IMR-90 (cell line): ENCODE data around the gene TRIM44. TPM values are rescaled to one million over a fixed set of nuclear protein-coding genes. Genes with fewer than 3 reads are reported as not detected.

ENCODE experiments used
- ATAC-seq: fragments of 200-7000 bp; cut with Tn5 transposase; 2 replicates; pipeline ENCODE4 v1.9.1; 2020; ENCODE audit warnings: low read depth, mild to moderate bottlenecking, moderate library complexity
- BruUV-seq: library from RNA; stranded (reverse); fragments of 400-500 nt; replicated peaks from 2 replicates; lab custom pipeline; 2021; lab: Mats Ljungman, UMichigan
- CTCF ChIA-PET: fragments of 300-600 bp; formaldehyde crosslinking; extraction: SDS; loops from one replicate; lab custom pipeline; 2021; ENCODE audit warnings: antibody characterized with exemption; lab: Yijun Ruan, JAX
- POLR2A ChIA-PET: fragments of 300-600 bp; sonication (Branson Sonifier 250); formaldehyde crosslinking; loops from one replicate; lab custom pipeline; 2022; ENCODE audit warnings: antibody characterized with exemption; ENCODE audit not compliant: unreplicated experiment; lab: Charles Lee
- DNase-seq: peaks from one replicate; pipeline ENCODE4 v3.0.0; 2013
- H2AFZ ChIP-seq: replicated peaks from 2 replicates; pipeline ENCODE3; 2013; ENCODE audit warnings: low read length, mild to moderate bottlenecking; ENCODE audit not compliant: poor library complexity
- H2AK5ac ChIP-seq: 2 replicates; pipeline ENCODE4 v1.6.1; 2013; ENCODE audit warnings: low read depth, low read length, inconsistent platforms
- H2AK9ac ChIP-seq: replicated peaks from 2 replicates; pipeline ENCODE3; 2013; ENCODE audit warnings: mild to moderate bottlenecking, low read depth, low read length, moderate library complexity; ENCODE audit not compliant: poor library complexity
- H2BK120ac ChIP-seq: 2 replicates; pipeline ENCODE4 v1.6.1; 2013; ENCODE audit warnings: low read depth, low read length, inconsistent platforms
- H2BK15ac ChIP-seq: 3 replicates; pipeline ENCODE4 v1.6.1; 2013; ENCODE audit warnings: low read depth, low read length, inconsistent platforms
- H2BK20ac ChIP-seq: 2 replicates; pipeline ENCODE4 v1.6.1; 2013; ENCODE audit warnings: low read depth, mild to moderate bottlenecking, inconsistent platforms, low read length, moderate library complexity
- H2BK5ac ChIP-seq: 2 replicates; pipeline ENCODE4 v1.6.1; 2013; ENCODE audit warnings: mild to moderate bottlenecking, low read depth, low read length, inconsistent platforms; ENCODE audit not compliant: poor library complexity, severe bottlenecking
- H3K14ac ChIP-seq: replicated peaks from 2 replicates; pipeline ENCODE4 v1.6.1; 2013; ENCODE audit warnings: low read depth, low read length, inconsistent platforms
- H3K18ac ChIP-seq: 2 replicates; pipeline ENCODE4 v1.6.1; 2013; ENCODE audit warnings: low read depth, low read length, control low read depth
- H3K23ac ChIP-seq: 2 replicates; pipeline ENCODE4 v1.6.1; 2013; ENCODE audit warnings: low read depth, low read length, inconsistent platforms
- H3K27ac ChIP-seq: 2 replicates; pipeline ENCODE4 v1.5.1; 2013; ENCODE audit warnings: mild to moderate bottlenecking, control low read depth, low read length; ENCODE audit not compliant: insufficient read depth
- H3K27me3 ChIP-seq: 2 replicates; pipeline ENCODE4 v1.6.1; 2013; ENCODE audit warnings: low read length; ENCODE audit not compliant: control insufficient read depth, insufficient read depth
- H3K36me3 ChIP-seq: 2 replicates; pipeline ENCODE4 v1.6.1; 2013; ENCODE audit warnings: low read length, mixed read lengths; ENCODE audit not compliant: control insufficient read depth, insufficient read depth
- H3K4ac ChIP-seq: 2 replicates; pipeline ENCODE4 v1.6.1; 2013; ENCODE audit warnings: low read depth, low read length, inconsistent platforms
- H3K4me1 ChIP-seq: 2 replicates; pipeline ENCODE4 v1.6.1; 2013; ENCODE audit warnings: low read length, mixed read lengths; ENCODE audit not compliant: control insufficient read depth, insufficient read depth
- H3K4me2 ChIP-seq: 2 replicates; pipeline ENCODE4 v1.6.1; 2013; ENCODE audit warnings: low read depth, mild to moderate bottlenecking, control low read depth, low read length, moderate library complexity
- H3K4me3 ChIP-seq: 2 replicates; pipeline ENCODE4 v1.5.1; 2013; ENCODE audit warnings: low read depth, mild to moderate bottlenecking, control low read depth, low read length, moderate library complexity; ENCODE audit not compliant: insufficient read depth
- H3K56ac ChIP-seq: 2 replicates; pipeline ENCODE4 v1.6.1; 2013; ENCODE audit warnings: low read length, inconsistent platforms; ENCODE audit not compliant: insufficient read depth; ENCODE audit errors: extremely low read depth
- H3K79me1 ChIP-seq, 2 experiments: 2 replicates each; pipeline ENCODE4 v1.6.1; 2013; ENCODE audit warnings: low read length in 2 of 2, inconsistent platforms in 1 of 2, low read depth in 1 of 2
- H3K9ac ChIP-seq: 2 replicates; pipeline ENCODE4 v1.6.1; 2013; ENCODE audit warnings: low read depth, low read length, control low read depth
- H3K9me1 ChIP-seq: 2 replicates; pipeline ENCODE4 v1.6.1; 2013; ENCODE audit warnings: low read length, inconsistent platforms; ENCODE audit not compliant: insufficient read depth
- H3K9me3 ChIP-seq: 2 replicates; pipeline ENCODE4 v1.6.1; 2013; ENCODE audit warnings: low read length; ENCODE audit not compliant: control insufficient read depth, insufficient read depth
- H4K20me1 ChIP-seq: 2 replicates; pipeline ENCODE4 v1.6.1; 2013; ENCODE audit warnings: low read length, inconsistent platforms; ENCODE audit not compliant: insufficient read depth
- H4K5ac ChIP-seq: 2 replicates; pipeline ENCODE4 v1.6.1; 2013; ENCODE audit warnings: mild to moderate bottlenecking, low read depth, low read length, control low read depth
- H4K8ac ChIP-seq, 2 experiments: 2 replicates each; pipeline ENCODE4 v1.6.1; 2013; ENCODE audit warnings: low read depth in 2 of 2, low read length in 2 of 2, control low read depth in 1 of 2, inconsistent platforms in 1 of 2
- H4K91ac ChIP-seq: 2 replicates; pipeline ENCODE4 v1.6.1; 2013; ENCODE audit warnings: low read depth, low read length, inconsistent platforms; ENCODE audit not compliant: insufficient read depth
- BHLHE40 ChIP-seq: fragments of 150-350 bp; IDR thresholded peaks from 2 replicates; pipeline ENCODE4 v1.6.1; 2016; ENCODE audit warnings: mild to moderate bottlenecking, low read depth, low read length
- CEBPB ChIP-seq: IDR thresholded peaks from 2 replicates; pipeline ENCODE4 v1.6.1; 2012; ENCODE audit warnings: low read depth, low read length, improper control_type of control experiment
- CHD1 ChIP-seq: IDR thresholded peaks from 2 replicates; pipeline ENCODE4 v1.6.1; 2012; ENCODE audit warnings: low read depth, low read length, improper control_type of control experiment
- CTCF ChIP-seq: conservative IDR thresholded peaks from 2 replicates; pipeline ENCODE4 v1.5.1; 2012; ENCODE audit warnings: mild to moderate bottlenecking, low read depth, low read length, improper control_type of control experiment
- ELK1 ChIP-seq: fragments of 150-350 bp; IDR thresholded peaks from 2 replicates; pipeline ENCODE4 v1.6.1; 2016; ENCODE audit warnings: low read depth, mild to moderate bottlenecking, low read length, moderate library complexity, borderline replicate concordance
- FOS ChIP-seq: fragments of 150-350 bp; IDR thresholded peaks from 2 replicates; pipeline ENCODE4 v1.6.1; 2016; ENCODE audit warnings: low read depth, low read length
- MAFK ChIP-seq: IDR thresholded peaks from 2 replicates; pipeline ENCODE4 v1.6.1; 2012; ENCODE audit warnings: low read depth, low read length, improper control_type of control experiment
- MXI1 ChIP-seq: IDR thresholded peaks from 2 replicates; pipeline ENCODE4 v1.6.1; 2012; ENCODE audit warnings: low read depth, mild to moderate bottlenecking, low read length, moderate library complexity, borderline replicate concordance
- NFE2L2 ChIP-seq: fragments of 150-350 bp; IDR thresholded peaks from 2 replicates; pipeline ENCODE4 v1.6.1; 2016; ENCODE audit warnings: low read depth, mild to moderate bottlenecking, low read length
- POLR2A ChIP-seq: IDR thresholded peaks from 2 replicates; pipeline ENCODE4 v1.6.1; 2012; ENCODE audit warnings: mild to moderate bottlenecking, low read depth, low read length
- RAD21 ChIP-seq: IDR thresholded peaks from 2 replicates; pipeline ENCODE4 v1.6.1; 2012; ENCODE audit warnings: low read length, improper control_type of control experiment
- RCOR1 ChIP-seq: IDR thresholded peaks from 2 replicates; pipeline ENCODE4 v1.6.1; 2012; ENCODE audit warnings: mild to moderate bottlenecking, low read length, improper control_type of control experiment; ENCODE audit not compliant: insufficient replicate concordance
- RFX5 ChIP-seq: IDR thresholded peaks from 2 replicates; pipeline ENCODE4 v1.8.0; 2012; ENCODE audit warnings: low read depth, mild to moderate bottlenecking, low read length, moderate library complexity
- SMC3 ChIP-seq: fragments of 150-350 bp; IDR thresholded peaks from 2 replicates; pipeline ENCODE4 v1.6.1; 2016; ENCODE audit warnings: low read depth, mild to moderate bottlenecking, antibody characterized with exemption, low read length, moderate library complexity
- WGBS, 2 experiments: methylation state at CpG; one replicate each; pipeline versions ENCODE4 v1.1.5 to v1.1.7; 2013; ENCODE audit warnings: missing lambda C conversion rate in 2 of 2; ENCODE audit not compliant: insufficient read length in 1 of 2; ENCODE audit errors: extremely low coverage in 2 of 2; 5-methylcytosine and 5-hydroxymethylcytosine counted together
- dilution Hi-C: fragments of 300-500 bp; cut with HindIII; formaldehyde crosslinking; loops from one replicate; pipeline ENCODE4 v1.14.3; 2018; ENCODE audit warnings: low sequenced_read_pairs; ENCODE audit not compliant: unreplicated experiment
- in situ Hi-C: fragments of 300-500 bp; cut with MboI; formaldehyde crosslinking; loops from 3 replicates; pipeline ENCODE4 v1.14.3; 2019; ENCODE audit warnings: low sequenced_read_pairs, inconsistent platforms, mixed read lengths
- intact Hi-C: fragments of 100-400 bp; cut with micrococcal nuclease; formaldehyde crosslinking; loops from 2 replicates; pipeline ENCODE4 v1.10.0; 2022
- polyA plus RNA-seq, 3 experiments: library from polyadenylated mRNA; depleted of rRNA; stranded (reverse); fragments of >200 nt; gene quantifications; 2 replicates each; pipeline ENCODE4 v1.2.3, GENCODE V29; 2012; ENCODE audit warnings: low replicate concordance in 1 of 3
- total RNA-seq: library from RNA; depleted of rRNA; stranded (reverse); fragments of >200 nt; gene quantifications from 2 replicates; pipeline ENCODE4 v1.2.3, GENCODE V29; 2012

The TRIM44 gene
- total and polyA plus RNA-seq, 2 of the 4 experiments (the other 2 are of a cell fraction), result 50.7 to 104 TPM

GRCh38 chr11:35617687-35618496 lies 44.7 kb upstream of the TRIM44 start, which contains the start of gene FJX1:
TSS of gene FJX1 (plus strand) at chr11:35618460. CDS start at chr11:35618637, 177 bp downstream.
- Histone ChIP-seq H2BK120ac (peak within 1 kb of the TSS; percentile 86), H3K18ac (peak within 1 kb of the TSS; percentile 79), H2AFZ (peak within 1 kb of the TSS; percentile 90), H4K91ac (peak within 1 kb of the TSS; percentile 71), H4K8ac (peak within 1 kb of the TSS; percentile 78 to 81), H3K56ac (peak within 1 kb of the TSS; percentile 87), H3K4me1 (peaks cover 9% of the 10 kb centered on the region), H2AK9ac (peak within 1 kb of the TSS; percentile 96), H3K4me3 (peak within 1 kb of the TSS; percentile 67), H3K9ac (peak within 1 kb of the TSS; percentile 72), H3K27me3 (no peaks in the 10 kb centered on the region), H2BK20ac (peak within 1 kb of the TSS; percentile 68), H2AK5ac (peak within 1 kb of the TSS; percentile 64), H3K27ac (peak within 1 kb of the TSS; percentile 90), H2BK15ac (peak within 1 kb of the TSS; percentile 80), H3K23ac (peak within 1 kb of the TSS; percentile 95), H3K79me1 (peaks cover 14 to 31% of the 10 kb centered on the region in 2 experiments), H3K4me2 (peak within 1 kb of the TSS; percentile 89), H3K4ac (peak within 1 kb of the TSS; percentile 94), H3K9me3 (no peaks in the 10 kb centered on the region), H3K14ac (peak within 1 kb of the TSS; percentile 97), H3K9me1 (peaks cover 11% of the 10 kb centered on the region), H4K5ac (peak within 1 kb of the TSS; percentile 77), H4K20me1 (no peaks in the 10 kb centered on the region; the same call in 1 of the 2 replicates), H2BK5ac (peak within 1 kb of the TSS; percentile 93), H3K36me3 (no peaks in the 10 kb centered on the region)
- dilution Hi-C loops, result no loop called here
- intact Hi-C loops, result loop anchor here (1.0 to 5.0 kb wide), 7 partner anchors 127 to 861 kb away; partner anchors contain the start of gene LDLRAD3
- CTCF ChIA-PET, result interaction anchor here (0.5 to 1.0 kb wide), 2 partner anchors 130 to 204 kb away, joined by 3 read pairs; no protein-coding TSS in a partner anchor
- 0% methylated on average over 11 of the region's 57 CpGs; no CpG with 5 or more reads in 1 of the 2 experiments for WGBS, 2 experiments
- POLR2A ChIA-PET, result no interaction called here
- ATAC-seq, result peak; percentile 68
- peak; percentile 95 for DNase-seq
- in situ Hi-C loops, result loop anchor here (5.0 to 25.0 kb wide), 3 partner anchors 517 to 844 kb away; no protein-coding TSS in a partner anchor
- no TSS peak for BruUV-seq
- no peak for TF ChIP-seq ELK1
- peak; percentile 79 for TF ChIP-seq POLR2A
- no peak for TF ChIP-seq MAFK
- TF ChIP-seq MXI1, result peak; percentile 42; the same call in 1 of the 2 replicates
- no peak for TF ChIP-seq RFX5
- peak; percentile 60 for TF ChIP-seq FOS
- no peak for TF ChIP-seq CHD1
- no peak for TF ChIP-seq CTCF
- no peak for TF ChIP-seq NFE2L2
- peak; percentile 19; the same call in 1 of the 2 replicates for TF ChIP-seq SMC3
- peak; percentile 27 for TF ChIP-seq RCOR1
- no peak for TF ChIP-seq CEBPB
- peak; percentile 88 for TF ChIP-seq BHLHE40
- peak; percentile 26; the same call in 1 of the 2 replicates for TF ChIP-seq RAD21
